HG03575 (cell line): ENCODE data around the gene ECHDC3.

ENCODE experiments used
- ATAC-seq: cut with Tn5 transposase; IDR thresholded peaks from one replicate; pipeline ENCODE4 v1.9.1; 2021; ENCODE audit not compliant: unreplicated experiment, insufficient number of reproducible peaks, low FRiP score; ENCODE audit errors: extremely low read depth

Gene ECHDC3

DNA sequence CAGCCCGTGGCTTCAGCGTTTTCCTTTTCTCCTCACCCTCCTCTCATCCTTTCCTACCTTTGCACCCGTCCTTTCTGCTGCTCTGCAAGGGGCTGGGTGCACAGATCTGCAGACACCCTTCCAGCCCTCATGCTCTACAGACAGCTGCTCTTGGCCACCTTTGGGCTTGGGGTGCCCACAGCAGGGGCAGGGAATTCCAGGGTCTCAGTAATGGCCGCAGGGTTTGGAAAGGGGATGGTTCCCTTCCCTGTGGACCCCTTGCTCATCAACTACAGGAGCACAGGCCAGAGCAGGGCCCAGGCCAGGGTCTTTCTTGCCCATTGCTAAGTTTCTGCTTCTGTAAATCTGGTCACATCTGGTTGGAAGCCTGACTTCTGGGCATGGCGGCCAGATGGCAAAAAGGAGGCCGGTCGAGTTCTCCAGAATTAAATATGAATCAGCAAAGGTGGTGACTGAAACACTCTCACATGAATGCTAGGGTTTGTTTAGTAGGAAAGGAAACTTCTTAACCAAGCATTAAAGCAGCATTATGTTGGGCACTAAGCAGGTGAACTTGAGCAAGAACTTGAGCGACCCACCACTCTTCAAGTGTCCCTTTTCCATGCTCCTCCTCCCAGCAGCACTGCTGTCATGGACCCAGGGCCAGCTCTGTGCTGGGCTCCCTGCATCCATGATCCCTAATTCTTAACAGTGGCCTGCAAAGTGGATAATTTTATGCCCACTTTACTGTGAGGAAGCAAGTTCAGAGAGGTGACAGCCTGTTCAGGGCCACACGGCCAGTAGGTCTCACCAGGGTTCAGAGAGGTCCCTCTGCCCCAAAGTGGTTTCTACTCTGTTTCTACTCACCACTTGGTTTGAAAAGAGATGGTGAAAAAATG lies 1.5 kb downstream of the ECHDC3 start:
- no peak for ATAC-seq

- no peak for ATAC-seq
These were observed 2.9 kb downstream of the ECHDC3 start for GRCh38 chr10:11745045-11745444.

DNA sequence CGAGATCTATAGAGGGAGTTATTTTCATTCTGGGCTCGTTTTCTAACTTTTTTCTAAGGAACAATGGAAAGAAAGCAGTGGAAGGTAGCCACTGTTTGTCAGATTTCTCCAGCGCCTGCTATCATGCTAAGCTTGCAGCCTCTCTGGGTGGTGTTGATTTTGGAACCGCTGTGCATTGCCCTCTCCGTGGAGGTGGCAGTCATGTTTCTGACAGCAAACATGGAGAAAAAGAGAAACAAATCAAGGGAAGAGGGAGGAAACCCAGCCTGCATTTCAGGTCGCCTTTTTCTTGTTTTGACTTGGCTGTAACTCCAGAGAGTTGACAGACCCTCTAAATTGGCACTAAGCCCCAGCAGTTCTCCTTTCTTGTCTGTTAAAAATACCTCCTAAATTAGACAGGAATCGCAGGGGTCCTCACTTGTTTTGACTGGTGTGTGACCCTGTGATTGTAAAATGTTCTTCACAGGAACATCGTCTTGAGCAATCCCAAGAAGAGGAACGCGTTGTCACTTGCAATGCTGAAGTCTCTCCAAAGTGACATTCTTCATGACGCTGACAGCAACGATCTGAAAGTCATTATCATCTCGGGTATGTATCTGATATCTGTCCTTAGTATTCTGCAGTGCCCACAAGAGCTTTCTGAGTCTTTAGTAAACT lies 4.8 kb downstream of the ECHDC3 start:
- ATAC-seq, result no peak

GRCh38 chr10:11748866-11749265 lies 6.7 kb downstream of the ECHDC3 start:
- ATAC-seq, result no peak

GRCh38 chr10:11750420-11750819 lies 8.2 kb downstream of the ECHDC3 start:
- ATAC-seq, result no peak

- no peak for ATAC-seq
These were observed 12.0 kb downstream of the ECHDC3 start for GRCh38 chr10:11754173-11754572.

GRCh38 chr10:11754620-11755019 lies 12.4 kb downstream of the ECHDC3 start:
- no peak for ATAC-seq

DNA sequence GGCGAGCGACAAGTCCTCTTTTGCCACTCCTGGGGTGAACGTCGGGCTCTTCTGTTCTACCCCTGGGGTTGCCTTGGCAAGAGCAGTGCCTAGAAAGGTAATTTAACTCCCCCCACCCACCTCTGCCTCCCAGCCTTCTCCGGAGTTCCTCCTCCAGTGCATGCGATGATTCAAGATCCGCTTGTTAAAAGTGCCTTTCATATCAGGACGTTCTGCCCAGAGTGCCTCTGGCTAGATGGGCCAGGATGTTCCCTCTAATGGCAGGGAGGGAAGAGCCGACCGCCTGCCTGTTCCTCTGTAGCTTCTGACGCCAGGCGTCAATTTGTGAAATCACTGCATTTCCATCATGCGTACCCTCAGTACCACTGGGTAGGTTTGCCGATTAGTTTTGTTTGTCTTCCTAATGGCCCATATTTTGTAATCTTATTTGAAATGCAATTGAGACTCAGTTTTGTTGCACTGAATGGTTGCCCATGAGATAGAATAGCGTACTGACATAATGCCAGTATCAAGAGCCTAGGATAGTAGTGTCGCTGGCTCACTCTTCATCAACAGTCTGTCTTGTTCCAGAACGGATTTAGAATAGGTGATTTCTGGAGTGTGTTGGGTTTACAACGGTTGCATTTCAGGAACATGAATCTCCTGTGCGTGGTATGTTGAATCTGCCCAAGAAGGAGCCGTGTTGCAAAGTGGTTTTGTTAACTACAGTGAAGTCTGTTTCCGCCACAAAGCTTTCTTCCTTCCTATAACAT lies 13.5 kb downstream of the ECHDC3 start:
- no peak for ATAC-seq

GRCh38 chr10:11756766-11757315 lies 14.7 kb downstream of the ECHDC3 start:
- no peak for ATAC-seq

- no peak for ATAC-seq
These were observed 15.3 kb downstream of the ECHDC3 start for GRCh38 chr10:11757454-11757820.

DNA sequence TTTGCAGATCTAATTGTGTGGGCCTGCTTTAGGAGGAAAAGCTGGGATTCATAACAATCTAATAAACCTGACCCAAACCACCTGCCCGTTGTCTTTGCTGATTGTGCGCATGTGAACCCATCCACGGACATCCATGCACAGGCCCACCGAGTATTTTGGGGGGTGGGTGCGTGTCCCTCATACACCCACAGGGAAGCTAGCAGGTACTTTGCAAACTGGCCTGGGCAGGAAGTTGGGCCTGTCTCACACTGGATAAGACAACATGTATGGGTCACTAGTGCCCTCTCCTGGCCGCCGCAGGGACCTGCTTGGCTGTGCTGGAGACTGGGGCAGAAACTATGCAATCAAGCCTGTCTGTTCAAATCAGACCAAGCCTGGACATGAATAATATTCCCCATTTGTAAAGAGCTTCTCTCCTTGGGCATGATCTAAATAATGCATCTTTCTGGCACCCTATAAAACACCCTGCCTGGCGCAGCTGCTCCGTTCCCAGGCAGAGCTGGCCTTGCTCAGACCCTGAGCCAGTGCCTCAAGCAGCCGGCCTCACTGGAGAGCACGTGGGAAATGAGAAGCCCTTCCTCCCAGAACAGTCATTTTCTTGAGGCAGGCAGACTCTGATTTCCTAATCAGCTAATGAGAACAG lies 15.8 kb downstream of the ECHDC3 start:
- peak; percentile 73 for ATAC-seq

DNA sequence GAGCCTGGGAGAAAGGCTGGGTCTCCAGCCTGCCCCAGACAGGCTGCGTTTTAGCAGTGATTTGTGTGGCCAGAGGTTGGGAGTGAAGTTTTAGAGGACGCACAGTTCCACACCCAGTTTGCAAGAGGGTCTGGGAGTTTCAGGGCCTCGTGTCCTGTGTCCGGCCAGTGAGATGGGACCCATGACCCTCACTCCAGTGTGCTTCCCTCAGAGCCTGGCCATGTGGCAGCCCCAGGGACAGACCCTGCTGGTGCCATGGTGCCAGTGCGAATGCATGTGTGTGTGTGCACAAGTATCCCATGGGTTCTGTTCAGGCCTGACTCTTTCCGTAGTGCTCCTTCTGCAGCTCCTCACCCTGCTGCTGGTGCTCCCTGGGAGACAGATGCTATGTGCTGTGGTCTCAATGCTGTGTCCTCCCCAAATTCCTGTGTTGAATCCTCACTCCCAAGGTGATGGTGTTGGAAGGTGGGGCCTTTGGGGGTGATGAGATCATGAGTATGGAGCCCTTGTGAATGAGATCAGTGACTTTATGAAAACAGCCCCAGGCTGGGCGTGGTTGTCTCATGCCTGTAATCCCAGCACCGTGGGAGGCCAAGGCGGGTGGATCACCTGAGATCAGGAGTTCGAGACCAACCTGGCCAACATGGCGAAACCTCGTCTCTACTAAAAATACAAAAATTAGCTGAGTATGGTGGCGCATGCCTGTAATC lies 16.5 kb downstream of the ECHDC3 start:
- ATAC-seq, result no peak

DNA sequence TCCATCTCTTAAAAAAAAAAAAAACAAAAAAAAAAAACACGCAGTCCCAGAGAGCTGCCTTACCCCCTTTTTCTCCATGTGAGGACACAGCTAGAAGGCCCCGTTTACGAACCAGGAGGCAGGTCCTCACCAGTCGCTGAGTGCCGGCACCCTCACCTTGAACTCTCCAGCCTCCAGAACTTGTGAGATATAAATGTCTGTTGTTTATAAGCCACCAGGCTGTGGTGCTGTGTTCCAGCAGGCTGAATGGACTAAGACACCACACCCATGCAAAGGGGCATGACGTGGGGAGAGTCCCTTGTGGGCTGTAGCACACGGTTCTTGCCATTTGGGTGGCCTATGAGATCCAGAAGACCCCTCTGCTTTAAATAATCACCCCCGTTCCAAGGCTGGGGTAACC lies 17.2 kb downstream of the ECHDC3 start:
- no peak for ATAC-seq

DNA sequence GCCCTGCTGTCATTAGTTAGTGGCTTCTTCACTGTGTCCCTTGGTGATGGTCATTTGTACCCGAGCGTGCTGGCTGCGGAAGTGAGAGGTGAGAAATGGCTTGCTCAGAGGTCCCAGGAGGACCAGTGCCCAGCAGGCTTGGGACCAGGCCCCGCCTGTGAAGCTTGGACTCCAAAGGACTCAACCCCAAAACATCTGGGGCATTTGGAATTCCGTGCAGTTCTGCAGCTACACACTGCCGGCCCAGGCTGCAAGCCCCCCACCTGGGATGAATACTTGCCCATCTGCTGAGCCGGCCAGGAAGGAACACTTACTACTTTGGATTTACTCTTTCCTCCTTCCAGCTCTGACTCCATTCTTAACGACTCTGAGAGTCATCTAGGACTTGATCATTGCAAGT lies 18.0 kb downstream of the ECHDC3 start:
- no peak for ATAC-seq

GRCh38 chr10:11760861-11761260 lies 18.7 kb downstream of the ECHDC3 start:
- no peak for ATAC-seq

- no peak for ATAC-seq
These were observed 19.2 kb downstream of the ECHDC3 start for GRCh38 chr10:11761431-11761830.

- ATAC-seq, result no peak
These were observed 20.7 kb downstream of the ECHDC3 start for GRCh38 chr10:11762706-11763500.

GRCh38 chr10:11763501-11763861 lies 21.3 kb downstream of the ECHDC3 start:
- ATAC-seq, result no peak
